ENCODE measurements around the gene NPAS2.
A peak's percentile ranks its signal among the peaks of the same experiment; 100 is the strongest.

NPAS2 gene

DNA sequence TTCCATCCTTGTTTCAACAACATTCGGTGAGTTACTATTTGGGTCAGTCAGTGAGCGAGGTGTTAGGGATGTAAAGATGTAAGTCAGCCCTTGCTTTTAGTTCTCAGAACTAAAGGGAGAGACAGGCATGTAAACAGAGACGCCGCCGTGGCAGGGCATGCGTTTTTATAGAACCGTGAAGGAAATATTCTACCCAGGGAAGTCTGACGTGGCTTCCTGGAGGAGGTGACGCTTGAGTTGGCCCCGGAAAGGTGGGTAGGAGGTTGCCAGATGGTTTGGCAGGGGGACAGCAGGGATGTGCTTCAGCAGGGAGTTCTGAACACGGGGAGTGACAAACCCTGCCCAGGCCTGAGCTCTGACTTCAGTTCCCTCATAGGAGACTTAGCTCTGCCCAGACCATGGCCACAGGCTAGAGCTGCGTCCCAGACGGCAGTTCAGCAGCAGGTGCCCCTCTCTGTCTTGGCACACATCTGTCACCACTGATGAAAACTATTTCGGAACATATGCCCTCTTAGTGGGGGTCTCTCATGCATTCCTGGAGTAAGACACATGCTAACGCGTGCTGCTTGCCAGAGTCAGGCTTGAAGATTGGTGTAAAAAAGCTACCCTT lies 158.7 kb downstream of the NPAS2 start:
- no peak overlapping the region for H3K4me3 ChIP-seq (ENCODE audit: control insufficient read depth, low read depth, low read length)
- TF ChIP-seq, protein P1, sequence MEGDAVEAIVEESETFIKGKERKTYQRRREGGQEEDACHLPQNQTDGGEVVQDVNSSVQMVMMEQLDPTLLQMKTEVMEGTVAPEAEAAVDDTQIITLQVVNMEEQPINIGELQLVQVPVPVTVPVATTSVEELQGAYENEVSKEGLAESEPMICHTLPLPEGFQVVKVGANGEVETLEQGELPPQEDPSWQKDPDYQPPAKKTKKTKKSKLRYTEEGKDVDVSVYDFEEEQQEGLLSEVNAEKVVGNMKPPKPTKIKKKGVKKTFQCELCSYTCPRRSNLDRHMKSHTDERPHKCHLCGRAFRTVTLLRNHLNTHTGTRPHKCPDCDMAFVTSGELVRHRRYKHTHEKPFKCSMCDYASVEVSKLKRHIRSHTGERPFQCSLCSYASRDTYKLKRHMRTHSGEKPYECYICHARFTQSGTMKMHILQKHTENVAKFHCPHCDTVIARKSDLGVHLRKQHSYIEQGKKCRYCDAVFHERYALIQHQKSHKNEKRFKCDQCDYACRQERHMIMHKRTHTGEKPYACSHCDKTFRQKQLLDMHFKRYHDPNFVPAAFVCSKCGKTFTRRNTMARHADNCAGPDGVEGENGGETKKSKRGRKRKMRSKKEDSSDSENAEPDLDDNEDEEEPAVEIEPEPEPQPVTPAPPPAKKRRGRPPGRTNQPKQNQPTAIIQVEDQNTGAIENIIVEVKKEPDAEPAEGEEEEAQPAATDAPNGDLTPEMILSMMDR (conservative IDR thresholded peaks at IDR 0.05; ENCODE audit: control insufficient read depth, insufficient read depth, low read depth, low read length), result no peak
- peak; percentile 59 for DNase-seq (ENCODE audit: low read depth)

DNA sequence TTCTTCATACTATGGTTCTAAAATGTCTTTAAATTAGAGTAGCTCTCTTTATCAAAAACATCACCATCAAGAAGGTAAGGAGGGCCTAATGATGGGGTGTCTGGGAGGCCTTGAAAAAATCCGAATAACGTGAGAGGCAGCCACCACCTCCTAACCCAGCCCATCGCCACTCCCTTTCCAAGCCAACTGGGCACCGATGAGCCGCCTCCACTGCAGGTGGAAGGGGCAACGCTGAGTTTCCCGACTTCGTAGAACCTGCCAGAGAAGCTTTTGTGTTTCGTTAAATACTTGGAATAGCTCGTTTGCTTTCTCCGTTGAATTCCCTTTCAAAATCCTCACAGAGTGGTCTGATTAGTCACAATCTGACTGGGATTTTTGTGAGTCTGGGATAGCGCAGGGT lies 160.1 kb downstream of the NPAS2 start:
- H3K4me3 ChIP-seq (ENCODE audit: control insufficient read depth, low read depth, low read length), result no peak overlapping the region
- no peak for DNase-seq (ENCODE audit: low read depth)
- TF ChIP-seq, protein P1 (conservative IDR thresholded peaks at IDR 0.05; ENCODE audit: control insufficient read depth, insufficient read depth, low read depth, low read length), result no peak

DNA sequence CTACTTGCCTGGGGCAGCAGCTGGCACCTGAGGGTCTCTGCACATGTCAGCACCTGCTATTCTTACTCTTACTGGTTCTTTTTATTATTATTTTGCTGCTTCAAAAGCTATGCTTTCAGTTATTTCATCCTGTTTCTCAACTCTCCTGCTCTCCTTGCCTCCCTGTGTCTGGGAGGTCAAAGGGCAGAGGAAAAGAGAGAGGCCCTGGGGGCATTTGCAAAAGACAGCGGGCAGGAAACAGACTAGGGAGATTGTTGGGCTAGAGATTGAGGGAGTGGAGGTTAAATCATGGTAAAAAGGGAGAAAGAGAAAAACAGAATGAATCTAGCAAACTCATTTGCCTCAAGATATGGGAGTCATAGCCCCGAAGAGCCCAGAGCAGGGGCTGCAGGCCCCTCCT lies 161.1 kb downstream of the NPAS2 start:
- DNase-seq (ENCODE audit: low read depth), result no peak
- TF ChIP-seq, protein P1 (conservative IDR thresholded peaks at IDR 0.05; ENCODE audit: control insufficient read depth, insufficient read depth, low read depth, low read length), result no peak
- H3K4me3 ChIP-seq (ENCODE audit: control insufficient read depth, low read depth, low read length), result no peak overlapping the region

DNA sequence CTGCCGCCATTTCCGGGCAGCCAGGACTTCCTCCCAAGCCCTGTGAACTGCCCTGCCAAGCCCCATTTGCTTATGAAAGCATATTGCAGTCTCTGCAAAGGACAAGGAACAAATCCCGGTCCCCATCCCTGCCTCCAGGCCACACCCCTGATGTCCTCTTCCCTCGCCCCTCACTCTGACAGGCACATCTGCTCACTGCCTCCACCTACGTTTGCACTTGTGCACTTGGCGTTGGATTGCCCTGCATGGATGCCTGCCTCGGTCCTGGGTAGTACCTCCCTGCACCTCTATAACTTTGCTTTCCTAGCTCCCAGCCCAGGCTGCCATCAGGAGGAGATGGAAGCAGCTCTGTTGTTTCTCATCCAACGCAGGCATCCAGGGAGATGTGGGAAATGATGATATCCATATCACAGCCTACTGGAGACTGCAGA lies 162.5 kb downstream of the NPAS2 start:
- no peak overlapping the region for H3K4me3 ChIP-seq (ENCODE audit: control insufficient read depth, low read depth, low read length)
- DNase-seq (ENCODE audit: low read depth), result no peak
- TF ChIP-seq, protein P1 (conservative IDR thresholded peaks at IDR 0.05; ENCODE audit: control insufficient read depth, insufficient read depth, low read depth, low read length), result no peak

DNA sequence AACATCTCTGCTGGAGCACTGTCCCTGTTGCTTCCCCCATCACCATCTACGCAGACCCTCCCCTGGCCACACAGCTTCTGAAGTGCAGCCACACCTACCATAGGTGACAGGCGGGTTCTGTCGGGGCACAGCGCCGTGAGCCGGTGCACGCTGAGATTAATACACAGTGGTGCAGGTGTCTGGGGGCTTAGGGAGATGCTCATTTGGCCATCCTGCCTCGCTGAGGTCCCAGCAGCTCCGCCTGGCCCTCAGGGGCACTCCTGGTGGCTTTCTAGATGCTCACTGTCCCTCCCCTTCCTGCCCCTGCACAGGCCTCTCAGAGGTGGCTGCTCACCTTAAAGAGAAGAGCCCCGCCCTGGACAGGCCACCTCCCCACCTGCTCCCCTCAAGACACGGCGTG lies 163.3 kb downstream of the NPAS2 start:
- TF ChIP-seq, protein P1 (conservative IDR thresholded peaks at IDR 0.05; ENCODE audit: control insufficient read depth, insufficient read depth, low read depth, low read length), result no peak
- DNase-seq (ENCODE audit: low read depth), result no peak
- no peak overlapping the region for H3K4me3 ChIP-seq (ENCODE audit: control insufficient read depth, low read depth, low read length)

DNA sequence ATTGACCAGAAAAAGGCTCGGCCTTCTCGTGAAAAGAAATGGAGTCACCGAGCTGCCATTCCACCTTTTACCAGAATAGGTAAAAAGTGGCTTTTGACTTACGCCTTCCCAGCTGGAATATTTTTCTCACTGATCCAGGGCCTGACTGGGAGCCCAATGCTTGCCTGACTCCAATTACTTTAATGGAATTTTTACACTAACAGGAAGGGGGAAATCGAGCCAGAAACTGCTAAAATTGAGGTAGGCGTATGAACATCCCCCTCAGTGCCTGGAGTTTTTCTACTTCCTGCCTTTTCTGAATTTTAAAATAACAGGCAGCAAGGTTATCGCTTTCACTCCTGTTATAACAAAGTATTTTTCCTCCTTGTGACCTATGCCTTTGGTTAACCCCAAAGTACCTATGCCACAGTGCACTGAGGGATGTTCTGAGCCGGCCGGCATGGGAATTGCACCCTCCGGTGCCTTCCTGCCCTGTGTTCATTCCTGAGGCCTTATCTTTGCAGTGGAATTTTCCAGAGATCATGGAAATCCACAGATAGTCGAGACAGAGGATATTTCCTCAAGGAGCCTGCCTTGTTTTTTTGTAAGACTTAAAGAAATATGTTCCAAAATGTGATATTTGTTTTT lies 163.9 kb downstream of the NPAS2 start:
- TF ChIP-seq, protein P1 (conservative IDR thresholded peaks at IDR 0.05; ENCODE audit: control insufficient read depth, insufficient read depth, low read depth, low read length), result no peak
- H3K4me3 ChIP-seq (ENCODE audit: control insufficient read depth, low read depth, low read length), result no peak overlapping the region
- DNase-seq (ENCODE audit: low read depth), result no peak
